A549 (cell line): ENCODE data around the gene GARNL3.

Experiments used
- BHLHE40 ChIP-seq: IDR thresholded peaks from 2 replicates; pipeline ENCODE4 v1.6.1; 2012; ENCODE audit warnings: low read depth, low read length, inconsistent platforms
- JUNB ChIP-seq: fragments of >200 bp; sonication (Bioruptor Twin); formaldehyde crosslinking; IDR thresholded peaks from 2 replicates; pipeline ENCODE4 v1.6.1; 2016

DNA sequence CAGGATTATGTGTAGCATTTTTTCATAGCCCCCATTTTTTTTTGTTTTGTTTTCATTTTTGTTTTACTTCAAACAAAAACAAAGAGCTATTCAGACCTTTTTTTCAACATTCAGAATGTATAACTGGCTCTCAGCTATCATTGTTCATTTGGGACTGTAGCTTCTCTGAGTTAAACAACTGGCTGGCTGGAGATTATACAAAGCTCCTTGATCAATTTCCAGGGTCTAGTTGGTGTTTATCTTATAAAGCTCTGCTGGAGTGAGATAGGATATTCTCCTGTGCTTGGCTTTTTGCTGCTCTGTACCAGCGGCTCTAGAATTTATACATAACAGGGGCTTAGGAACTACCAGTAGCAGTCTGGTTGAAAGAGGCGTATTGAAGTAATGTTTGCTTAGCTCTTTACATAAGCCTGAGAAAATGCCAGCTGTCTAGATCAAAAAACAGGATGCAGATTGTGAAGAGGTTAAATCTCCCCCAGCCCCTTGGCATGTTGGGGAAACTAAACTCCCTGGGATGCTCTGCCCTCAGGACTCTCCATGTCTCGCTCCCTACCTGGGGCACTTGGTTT is 15.2 kb downstream of the GARNL3 start:
- TF ChIP-seq JUNB (no peak), BHLHE40 (no peak)
